ENCODE results near the gene DNASE1L3.

DNA sequence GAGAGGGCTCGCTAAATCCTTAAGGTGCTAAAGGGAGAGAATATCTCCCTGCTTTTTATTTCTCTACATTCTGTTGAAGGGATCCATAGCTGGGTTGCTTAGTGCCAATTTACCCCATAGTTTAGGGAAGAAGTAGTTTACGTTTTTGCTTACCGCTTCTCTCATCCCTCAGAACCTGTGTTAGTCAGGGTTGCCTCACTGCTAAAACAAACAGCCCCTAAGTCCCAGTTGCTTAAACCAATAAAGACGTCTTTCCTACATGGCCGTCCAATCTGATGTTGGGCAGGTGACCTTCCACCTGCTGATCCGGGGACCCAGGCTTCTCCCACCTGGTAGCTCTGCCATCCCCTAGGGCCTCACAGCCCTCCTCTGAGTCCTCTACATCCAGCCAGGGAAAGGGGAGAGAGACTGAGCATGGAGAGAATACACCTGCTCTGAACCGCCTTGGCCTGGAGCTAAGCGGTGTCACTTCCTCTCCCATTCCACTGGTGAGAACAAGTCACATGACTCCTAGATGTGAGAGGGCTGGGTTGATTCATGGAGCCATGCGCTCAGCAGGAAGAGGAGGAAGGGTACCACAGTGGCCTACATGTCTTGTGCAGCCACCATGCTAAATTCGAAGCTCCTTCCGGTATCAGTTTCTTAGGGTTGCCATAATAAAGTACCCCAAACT lies 26.3 kb downstream of the DNASE1L3 start:
- TF ChIP-seq CTCF (conservative IDR thresholded peaks at IDR 0.05; ENCODE audit: low read depth in 2 of 2) (no peak), REST (IDR thresholded peaks at IDR 0.05; ENCODE audit: unreplicated experiment) (no peak), EZH2phosphoT487 (IDR thresholded peaks at IDR 0.05; ENCODE audit: unreplicated experiment) (no peak)

Data from GM23338 (cell line).